ENCODE measurements around the gene ZNF862.

DNA sequence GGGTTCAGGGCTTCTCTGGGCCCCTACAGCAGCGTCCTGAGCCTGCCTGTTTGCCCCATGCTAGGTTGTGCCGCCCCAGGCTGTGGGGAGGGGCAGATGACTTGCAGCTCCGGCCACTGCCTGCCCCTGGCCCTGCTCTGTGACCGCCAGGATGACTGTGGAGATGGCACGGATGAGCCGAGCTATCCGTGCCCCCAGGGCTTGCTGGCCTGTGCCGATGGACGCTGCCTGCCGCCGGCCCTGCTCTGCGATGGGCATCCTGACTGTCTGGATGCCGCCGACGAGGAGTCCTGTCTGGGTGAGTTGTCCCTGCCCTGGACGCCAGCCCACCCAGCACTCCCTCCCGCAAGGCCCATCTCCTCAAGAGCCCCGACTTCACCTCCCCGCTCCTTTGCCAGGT, 49.1 kb upstream of the ZNF862 start:
- TF ChIP-seq, protein P1, sequence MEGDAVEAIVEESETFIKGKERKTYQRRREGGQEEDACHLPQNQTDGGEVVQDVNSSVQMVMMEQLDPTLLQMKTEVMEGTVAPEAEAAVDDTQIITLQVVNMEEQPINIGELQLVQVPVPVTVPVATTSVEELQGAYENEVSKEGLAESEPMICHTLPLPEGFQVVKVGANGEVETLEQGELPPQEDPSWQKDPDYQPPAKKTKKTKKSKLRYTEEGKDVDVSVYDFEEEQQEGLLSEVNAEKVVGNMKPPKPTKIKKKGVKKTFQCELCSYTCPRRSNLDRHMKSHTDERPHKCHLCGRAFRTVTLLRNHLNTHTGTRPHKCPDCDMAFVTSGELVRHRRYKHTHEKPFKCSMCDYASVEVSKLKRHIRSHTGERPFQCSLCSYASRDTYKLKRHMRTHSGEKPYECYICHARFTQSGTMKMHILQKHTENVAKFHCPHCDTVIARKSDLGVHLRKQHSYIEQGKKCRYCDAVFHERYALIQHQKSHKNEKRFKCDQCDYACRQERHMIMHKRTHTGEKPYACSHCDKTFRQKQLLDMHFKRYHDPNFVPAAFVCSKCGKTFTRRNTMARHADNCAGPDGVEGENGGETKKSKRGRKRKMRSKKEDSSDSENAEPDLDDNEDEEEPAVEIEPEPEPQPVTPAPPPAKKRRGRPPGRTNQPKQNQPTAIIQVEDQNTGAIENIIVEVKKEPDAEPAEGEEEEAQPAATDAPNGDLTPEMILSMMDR (IDR thresholded peaks at IDR 0.05; ENCODE audit: borderline replicate concordance, extremely low read depth, low read length, poor library complexity, severe bottlenecking): no peak
- TF ChIP-seq EZH2 (IDR thresholded peaks at IDR 0.05; ENCODE audit: borderline replicate concordance, low read depth, low read length, severe bottlenecking): no peak
